ENCODE data around the gene CES5A. TPM values are rescaled to one million over a fixed set of nuclear protein-coding genes. Genes with fewer than 3 reads are reported as not detected.

Gene CES5A
- total RNA-seq, 1 experiment from 2014 or later, result not detected

Other genes starting within 250 kb of the CES5A start
- not detected in 2 replicates for gene SLC6A2, start 219.4 kb downstream of the CES5A start, total RNA-seq (2022)
- gene CES1, start 42.3 kb downstream of the CES5A start, total RNA-seq (2022), result not detected in 2 replicates

Measured in MCF 10A (cell line).